CD4-positive, alpha-beta T cell treated with Interleukin-15 for 1 hour (primary cell): Measurements from ENCODE around the gene PRKN.

Experiments used
- DNase-seq: peaks from one replicate; pipeline ENCODE4 v3.0.0-alpha.2; 2020

PRKN gene

DNA sequence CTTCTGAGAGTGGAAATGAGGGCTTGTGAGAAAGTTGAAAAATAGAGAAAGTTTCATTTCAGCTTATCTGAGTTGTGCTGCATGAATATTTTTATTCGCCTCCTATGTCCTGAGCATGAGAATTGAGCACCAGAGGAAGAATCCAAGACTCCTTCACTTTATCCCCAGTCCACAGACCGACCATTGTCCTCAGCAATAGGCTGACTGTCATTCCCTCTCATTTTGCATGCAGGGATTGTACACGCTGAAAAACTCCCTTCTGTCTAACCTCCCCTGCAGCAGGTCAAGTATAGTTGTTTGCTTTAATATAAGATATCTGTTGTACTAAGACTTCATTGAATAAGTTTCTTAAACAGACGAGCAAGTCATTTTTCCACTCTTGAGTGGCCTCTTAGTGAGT is 437.6 kb downstream of the PRKN start:
- DNase-seq, result no peak

DNA sequence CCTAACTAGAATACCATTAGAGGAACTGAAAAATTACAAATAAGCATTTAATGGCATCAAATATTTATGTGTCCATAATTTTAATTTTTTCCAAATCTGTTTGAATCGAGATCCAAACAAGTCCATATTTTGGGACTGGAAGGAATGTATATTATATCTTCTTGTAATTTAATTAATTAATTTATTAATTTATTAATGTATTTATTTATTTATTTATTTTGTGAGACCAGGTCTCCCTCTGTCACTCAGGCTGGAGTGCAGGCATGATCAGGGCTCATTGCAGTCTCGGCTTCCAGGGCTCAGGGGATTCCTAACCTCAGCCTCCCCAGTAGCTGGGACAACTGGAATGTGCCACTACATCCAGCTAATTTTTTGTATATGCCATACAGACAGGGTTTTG is 453.6 kb downstream of the PRKN start:
- DNase-seq, result no peak

DNA sequence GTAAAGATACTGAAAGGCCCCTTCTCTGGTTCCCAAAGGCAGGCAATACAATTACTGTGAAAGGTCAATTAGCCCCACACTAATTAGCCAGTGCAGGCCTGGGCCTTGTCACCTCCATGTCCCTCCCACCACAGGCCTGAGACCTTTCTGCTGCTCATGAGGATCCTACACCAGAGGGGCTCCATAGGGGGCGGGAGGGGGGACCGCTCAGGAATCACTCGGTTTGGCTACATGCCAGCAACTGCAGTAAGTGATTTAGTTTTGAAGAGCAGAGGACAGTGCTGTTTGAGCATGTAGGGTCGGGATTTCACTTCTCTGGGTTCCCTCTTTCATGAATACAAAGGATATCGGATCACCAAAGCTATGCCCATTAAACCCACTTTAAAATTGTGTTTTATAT is 455.6 kb downstream of the PRKN start:
- no peak for DNase-seq

DNA sequence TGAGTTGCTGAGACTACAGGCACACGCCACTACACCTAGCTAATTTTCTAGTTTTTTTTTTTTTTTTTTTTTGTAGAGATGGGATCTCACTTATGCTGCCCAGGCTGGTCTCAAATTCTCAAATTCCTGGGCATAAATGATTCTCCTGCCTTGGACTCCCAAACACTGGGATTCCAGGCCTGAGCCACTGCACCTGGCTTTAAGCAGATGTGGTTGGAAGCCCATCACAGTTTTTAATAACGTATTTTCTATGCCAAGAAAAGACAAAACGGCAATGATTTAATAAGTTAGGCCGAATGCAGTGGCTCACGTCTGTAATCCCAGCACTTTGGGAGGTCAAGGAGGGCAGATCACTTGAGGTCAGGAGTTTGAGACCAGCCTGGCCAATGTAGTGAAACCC is 456.6 kb downstream of the PRKN start:
- no peak for DNase-seq

DNA sequence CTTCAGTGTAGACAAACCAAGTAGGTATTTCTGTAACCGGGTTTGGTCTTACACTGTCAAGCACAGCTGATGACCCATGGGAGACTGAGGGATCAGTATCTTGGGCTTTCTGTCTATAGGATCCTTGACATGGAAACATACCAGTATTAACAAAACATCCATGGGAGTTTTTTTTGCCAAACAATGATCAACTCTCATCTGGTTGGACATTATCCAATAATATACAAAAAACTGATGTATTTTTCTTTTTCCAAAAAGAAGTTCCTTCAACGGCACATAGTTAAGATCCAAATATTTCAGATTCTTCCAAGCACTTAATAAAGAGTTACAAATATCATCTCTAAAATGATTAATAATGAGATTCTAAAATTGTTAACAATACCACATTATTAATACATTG is 459.9 kb downstream of the PRKN start:
- no peak for DNase-seq

DNA sequence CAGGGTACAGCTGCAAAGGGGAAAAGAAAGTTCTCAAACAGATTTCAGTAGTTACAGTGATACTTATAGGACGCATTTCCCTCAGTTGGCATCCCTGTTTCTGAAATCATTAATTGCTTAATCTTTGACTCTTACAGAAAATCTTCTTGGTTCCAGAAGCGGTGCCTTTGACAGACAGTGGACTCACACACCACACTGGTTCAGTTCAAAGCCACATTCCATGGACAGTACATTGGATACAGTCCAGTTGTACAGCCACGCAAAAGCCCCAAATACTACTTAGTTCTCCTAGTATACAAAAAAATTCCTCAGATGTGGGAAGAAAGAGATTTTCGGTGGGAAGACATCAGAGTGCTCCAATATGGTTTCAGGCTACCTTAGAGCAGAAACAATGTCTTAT is 460.4 kb downstream of the PRKN start:
- no peak for DNase-seq

DNA sequence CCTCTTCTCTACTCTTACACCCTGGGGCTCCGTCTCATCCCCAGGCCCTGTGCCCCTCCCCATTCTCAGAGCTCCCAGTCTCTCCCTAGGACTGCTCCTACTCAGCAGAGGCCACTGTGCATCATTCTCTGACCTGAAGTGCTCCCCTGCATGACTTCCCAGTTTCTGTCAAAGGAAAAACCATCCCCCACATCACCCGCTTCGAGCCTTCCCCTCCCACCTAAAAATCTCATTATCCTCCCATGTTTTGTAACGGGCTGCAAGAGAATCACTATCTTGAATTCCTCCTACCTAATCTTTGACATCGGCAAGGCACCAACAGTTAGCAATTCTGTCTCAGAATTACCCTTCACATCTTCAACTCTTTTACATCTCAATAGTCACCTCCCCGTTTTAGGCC is 463.0 kb downstream of the PRKN start:
- no peak for DNase-seq

DNA sequence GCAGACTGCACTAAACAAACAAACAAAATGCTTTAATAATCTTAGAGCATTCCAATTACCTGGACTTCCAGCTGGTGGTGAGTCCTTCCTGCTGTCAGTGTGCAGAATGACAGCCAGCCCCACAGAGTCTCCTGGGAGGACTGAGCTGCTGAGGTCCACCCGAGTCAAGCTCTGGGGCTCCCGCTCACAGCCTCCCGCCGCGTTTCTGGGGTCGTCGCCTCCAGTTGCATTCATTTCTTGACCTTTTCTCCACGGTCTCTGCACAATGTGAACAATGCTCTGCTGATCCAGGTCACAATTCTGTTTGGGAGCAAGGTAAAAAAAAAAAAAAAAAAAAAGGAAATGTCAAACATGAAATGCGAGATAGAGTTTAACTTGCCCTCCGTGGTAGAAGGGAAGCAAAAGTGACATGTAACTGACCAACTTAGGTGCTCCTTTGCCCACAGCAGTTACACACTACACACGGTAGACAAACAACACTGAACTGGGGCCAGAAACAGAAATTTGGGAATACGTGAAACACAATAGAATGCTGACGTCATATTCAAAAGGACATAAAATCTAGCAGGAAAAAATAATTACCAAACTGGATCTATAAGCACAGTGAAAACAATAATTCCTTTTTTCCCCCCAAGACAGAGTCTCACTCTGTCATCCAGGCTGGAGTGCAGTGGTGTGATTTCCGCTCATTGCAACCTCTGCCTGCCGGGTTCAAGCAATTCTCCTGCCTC is 464.9 kb downstream of the PRKN start:
- no peak for DNase-seq

DNA sequence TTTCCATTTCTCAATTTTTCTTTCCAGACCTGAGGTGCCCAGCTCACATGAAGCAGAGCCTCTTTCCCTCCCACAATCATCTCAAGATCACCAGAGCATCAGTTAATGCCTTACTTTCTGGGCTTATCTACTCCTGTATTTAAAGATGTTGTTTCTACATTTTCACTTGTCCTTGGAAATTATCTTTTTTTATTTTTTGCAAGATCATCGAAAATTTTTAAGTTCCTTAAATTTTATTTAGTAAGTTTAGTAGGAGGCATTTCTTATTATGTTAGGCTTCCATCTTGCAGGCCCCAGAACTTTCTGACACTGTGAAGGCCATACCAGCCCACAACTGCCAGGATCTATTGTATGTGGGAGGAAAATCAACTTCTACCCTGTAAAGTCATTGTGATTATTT is 466.0 kb downstream of the PRKN start:
- no peak for DNase-seq

DNA sequence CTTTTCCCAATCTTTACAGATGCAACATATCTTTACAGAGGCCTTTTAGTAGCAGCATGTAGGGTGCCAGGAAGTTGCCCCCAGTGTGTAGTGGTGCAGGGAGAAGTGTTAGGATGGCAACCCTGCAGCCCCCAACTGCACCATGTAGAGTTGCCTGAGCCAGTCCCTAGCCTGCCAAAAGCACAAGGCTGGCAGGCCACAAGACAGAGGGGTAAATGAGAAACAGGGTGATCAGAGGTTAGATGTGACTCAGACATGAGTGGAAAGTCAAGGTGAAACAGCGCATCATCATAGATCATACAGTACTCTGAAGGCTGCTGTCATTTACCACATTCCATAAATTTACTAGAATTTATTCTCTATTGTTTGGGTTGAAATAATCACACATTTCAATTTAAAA is 467.5 kb downstream of the PRKN start:
- no peak for DNase-seq

DNA sequence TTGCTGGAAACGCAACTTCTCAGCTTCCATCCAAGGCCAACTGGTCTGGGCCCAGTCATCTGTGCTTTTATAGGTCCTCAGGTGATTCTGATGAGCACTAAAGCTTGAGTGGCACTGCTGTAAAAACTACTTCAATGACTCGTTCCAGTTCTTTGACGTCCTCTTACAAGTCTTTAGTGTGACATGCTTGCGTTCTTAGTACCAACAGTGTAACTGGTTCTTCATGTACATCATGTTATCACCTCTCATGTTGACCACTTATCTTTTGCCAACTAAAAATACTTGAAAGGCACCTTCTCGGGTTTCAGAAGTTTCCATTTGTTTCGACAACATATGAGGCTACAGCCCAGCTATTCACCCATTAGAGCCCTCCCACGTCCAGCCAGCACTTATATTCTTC is 468.9 kb downstream of the PRKN start:
- DNase-seq, result no peak

DNA sequence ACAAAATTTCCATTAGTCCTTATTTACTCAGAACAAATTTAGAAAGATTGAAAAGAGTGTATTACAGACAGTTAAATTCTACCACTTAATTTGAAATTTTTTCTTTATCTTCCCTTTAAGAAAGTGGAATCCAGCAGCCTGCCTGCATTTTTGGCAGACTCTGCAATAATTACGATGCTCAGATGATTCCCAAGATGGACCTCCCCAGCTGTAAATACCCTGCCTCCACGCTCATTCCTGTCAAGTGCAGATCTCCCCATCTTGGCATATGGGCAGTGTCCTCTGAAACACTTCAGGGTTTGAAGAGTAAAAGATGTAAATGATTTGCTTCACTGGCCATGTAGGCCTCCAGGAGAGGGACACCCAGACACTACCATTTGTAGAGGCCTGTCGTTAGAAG is 471.2 kb downstream of the PRKN start:
- DNase-seq, result no peak

DNA sequence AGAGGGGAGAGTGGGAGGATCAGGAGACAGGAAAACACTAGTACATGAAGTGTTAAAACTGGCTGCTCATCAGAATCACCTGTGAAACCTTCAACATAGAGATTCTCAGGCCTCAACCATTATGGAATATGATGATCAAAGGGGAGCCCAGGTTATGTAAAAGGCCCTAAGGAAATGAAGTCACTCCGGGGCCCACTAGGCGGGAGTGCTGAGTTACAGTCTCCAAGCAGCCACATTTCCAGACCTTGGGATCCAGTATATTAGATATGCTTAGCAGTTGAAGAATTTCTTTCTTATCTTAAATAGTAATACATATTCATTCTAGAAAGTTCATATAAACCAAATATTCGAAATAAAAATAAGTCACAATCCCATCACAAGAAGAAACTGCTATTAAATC is 476.3 kb downstream of the PRKN start:
- no peak for DNase-seq

DNA sequence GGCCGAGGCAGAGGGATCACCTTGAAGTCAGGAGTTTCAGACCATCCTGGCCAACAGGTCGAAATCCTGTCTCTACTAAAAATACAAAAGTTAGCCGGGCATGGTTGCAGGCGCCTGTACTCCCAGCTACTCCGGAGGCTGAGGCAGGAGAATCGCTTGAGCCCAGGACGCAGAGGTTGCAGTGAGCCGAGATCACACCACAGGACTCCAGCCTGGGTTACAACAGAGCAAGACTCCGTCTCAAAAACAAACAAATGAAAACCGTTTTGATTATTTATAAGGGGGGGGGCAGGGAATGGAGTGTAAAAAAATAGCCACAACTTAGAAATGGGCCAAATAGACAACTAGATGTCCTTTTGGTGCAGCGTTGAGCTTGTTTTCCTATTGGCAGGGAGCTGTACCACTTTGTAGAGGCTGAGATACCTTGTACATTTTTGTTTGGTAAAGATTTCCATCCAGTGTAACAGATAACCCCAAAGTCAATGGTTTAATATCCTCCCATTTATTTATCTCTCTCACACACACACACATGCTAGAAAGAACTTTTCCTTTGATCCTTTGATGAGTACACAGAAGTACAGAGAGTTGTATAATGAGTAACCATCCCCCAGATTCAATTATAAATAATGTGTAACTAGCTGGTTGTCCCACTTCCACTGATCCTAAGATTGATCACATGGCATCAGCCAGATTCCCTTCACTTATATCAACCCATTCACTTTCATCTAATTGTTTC is 477.5 kb downstream of the PRKN start:
- no peak for DNase-seq

DNA sequence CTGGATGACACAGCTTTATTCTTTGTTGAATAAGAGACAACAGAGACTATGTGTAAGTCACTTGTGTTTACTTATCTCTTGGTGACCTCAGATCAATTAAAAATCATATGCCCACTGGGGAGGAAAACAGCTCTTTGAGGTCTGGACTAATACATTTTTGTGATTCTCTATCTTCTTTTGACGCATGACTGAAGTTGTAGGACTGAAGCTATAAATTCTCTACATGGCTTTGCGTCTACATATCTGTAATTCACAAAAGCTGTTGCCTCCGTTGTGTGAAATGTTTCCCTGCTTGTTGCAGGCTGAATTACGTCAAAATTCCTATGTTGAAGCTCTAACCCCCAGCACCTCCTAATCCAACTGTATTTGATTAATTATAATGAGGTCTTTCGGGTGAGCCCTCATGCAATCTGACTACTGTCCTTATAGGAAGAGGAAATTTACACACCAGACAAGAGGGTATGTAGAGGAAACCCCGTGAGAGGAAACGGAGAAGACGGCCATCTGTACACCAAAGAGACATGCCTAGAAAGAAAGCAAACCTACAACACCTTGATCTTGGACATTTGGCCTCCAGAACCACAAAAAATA is 481.6 kb downstream of the PRKN start:
- DNase-seq, result no peak

DNA sequence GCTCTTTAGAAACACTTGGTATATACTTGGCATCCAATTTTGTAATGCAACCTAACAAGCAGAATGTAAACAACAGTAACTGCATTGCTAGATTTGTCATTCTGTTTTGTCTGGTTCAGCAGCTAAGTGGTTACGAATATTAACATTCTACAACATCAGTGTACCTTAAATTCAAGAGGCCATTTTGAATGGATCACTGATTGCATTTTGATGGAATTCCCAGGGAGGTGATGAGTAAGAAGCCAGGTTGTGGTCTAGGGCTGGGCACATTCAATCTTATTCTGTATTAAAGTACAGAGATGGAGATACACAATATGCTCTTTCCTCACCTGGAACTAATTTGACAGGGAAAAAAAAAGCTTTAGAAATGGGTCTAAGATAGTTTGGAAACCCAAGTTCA is 483.5 kb downstream of the PRKN start:
- no peak for DNase-seq

DNA sequence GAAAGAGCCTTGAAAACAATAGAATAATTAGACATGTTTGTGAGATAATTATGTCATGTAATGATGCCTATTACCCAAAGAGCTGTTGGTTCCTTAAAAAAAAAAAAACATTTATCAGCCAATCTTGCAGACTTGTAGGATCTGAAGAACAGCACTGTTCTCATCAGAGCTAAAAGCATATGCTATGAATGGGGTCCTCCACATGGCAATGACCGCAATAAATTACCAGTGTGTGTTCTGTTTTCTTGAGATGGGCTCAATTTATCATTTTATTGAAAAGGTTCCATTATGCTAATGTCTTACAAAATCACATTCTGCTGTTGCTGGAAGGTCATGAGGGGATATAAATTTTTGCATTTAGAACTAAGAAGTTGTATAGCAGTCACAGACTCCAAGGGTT is 484.7 kb downstream of the PRKN start:
- DNase-seq, result no peak

DNA sequence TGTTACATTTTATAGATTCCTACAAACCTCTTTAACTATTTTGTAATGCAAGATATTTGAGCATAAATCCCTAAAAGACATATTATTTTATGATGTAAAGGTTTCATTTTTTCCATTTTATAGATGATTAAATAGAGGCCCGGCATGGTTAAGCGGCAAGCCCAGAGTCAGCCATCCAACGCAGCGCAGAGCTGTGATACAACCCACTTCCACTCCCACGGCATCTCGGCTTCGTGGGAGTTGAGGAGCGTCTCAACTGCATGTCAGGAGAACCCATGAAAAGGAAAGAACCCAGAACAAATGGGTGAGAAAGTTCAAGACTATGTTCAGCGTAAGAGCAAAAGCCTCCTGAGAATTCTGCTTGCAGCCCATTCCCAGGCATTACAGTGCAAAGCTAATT is 488.2 kb downstream of the PRKN start:
- DNase-seq, result no peak

DNA sequence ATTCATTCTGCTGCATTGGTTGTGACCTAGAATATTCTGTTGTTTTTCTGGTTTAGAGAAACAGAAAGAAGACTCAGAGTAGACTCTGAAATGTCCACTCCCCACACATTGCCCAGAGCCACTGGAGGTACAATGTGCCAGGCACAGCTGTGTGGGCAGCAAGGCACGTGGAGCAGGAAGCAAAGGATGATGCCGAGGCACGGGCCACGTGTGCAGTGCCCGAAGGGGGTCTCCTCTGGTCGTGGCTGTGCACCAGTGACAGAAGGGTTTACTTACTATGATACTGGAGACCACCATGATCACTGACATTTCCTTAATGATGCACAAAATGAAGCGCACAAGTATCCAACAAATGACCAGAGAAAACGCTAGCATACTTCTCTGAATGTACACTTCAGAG is 488.9 kb downstream of the PRKN start:
- no peak for DNase-seq

DNA sequence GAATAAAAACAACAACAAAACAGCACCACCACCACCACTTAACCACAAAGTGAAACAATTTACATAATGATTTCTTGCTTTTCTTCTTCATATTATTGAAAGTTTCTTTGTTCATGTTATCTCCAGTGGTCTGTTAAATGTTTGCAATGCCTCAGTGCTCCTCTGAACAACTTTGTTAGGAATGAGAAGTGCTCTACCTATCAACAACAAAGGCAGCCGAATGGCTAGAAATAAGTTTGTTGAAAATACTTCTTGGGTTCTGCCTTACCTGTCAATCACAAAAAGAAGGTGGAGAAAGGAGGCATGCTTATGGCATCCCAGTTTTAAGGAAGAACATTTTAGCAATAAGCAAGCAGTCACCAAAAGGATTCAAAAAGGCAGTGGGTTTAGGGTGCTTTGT is 490.2 kb downstream of the PRKN start:
- no peak for DNase-seq

DNA sequence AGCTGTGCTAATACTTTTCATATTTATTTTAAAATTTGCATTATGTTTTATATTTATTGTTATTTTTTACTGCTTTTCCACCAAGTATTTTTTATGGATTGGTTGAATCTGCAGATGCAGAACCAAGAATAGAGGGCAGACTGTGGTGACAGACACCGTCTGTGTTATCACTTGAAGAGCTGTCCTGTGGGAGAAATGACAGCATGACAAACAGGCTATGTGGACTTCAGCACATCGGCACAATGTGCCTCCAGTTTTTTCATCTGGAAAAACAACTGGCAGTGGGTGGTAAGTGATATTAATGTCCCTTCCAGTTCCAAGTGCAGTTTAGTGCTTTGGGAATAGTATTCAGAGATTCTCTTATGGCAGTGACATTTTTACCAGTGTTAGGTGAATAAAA is 492.9 kb downstream of the PRKN start:
- DNase-seq, result no peak

DNA sequence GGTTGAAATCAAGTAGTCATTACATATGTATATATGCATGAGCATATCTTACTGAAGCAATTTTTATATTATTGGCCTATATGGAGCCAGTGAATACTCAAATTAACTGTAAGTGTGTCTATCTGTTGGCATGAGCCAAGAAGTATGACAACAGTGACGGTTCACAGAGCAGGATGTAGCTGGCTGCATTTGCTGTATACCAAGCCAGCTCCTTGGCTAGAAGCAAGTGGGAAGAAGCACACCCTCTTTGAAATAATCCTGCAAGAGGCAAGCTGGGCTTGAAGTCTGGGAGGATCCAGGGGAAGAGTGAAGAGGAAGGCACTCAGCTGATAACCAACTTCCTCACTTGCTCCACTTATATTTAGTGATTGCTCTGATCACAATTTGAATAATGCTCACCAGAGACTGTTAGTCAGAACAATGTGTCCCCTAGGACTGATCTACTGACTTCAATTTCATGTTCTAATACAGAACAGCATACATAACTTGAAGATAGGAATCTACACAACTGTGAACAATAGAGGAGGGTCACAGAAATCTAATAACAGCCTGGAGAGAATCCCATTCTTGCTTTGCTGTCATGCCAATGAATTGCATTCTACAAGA is 497.3 kb downstream of the PRKN start:
- DNase-seq, result no peak

DNA sequence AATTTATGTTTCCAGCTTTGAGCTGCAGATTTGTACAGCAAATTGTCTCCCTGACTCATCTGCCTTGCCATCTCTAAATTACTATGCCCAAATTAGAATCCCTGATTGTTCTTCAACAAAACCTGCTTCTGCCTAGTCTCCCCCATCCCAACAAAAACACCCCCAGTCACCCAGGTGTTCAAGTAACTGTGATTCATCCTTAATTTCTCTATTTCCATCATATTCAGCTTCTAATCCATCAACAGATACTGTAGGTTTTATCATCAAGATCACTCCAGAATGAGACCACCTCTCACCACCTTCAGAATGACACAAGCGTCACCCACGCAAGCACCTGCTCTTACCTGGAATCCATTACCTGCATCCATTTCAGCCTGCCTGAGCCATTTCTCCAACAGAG is 498.5 kb downstream of the PRKN start:
- no peak for DNase-seq

DNA sequence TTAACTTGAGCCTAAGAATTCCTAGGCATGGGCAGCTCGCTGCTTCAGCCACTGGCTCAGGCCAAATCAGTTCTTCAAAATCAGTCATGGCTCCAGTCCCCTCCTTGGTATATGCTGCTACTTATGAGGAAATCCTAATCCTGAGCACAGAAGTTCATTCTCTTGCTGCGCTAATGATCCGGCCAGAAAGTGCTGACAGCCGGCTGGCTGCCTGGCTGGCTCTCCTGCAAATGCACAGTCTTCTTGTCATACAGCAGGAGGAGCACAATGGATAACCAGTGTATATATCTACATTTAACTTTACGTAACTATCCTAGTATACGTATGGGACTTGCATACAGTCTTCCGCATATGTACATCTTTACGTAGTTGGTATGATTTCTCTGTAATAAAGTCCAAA is 500.8 kb downstream of the PRKN start:
- no peak for DNase-seq
